Measurements from ENCODE around the gene UGT1A7. TPM values are rescaled to one million over a fixed set of nuclear protein-coding genes. Genes with fewer than 3 reads are reported as not detected.

UGT1A7 gene
- polyA plus RNA-seq, 1 donor = not detected

- DNase-seq = no peak
Measured at GRCh38 chr2:233764761-233765160, 83.1 kb downstream of the UGT1A7 start.

- DNase-seq = no peak
Measured at GRCh38 chr2:233766416-233766815, 84.7 kb downstream of the UGT1A7 start.

GRCh38 chr2:233768076-233768475 is 86.4 kb downstream of the UGT1A7 start:
- DNase-seq = no peak

GRCh38 chr2:233769260-233769659 is 87.6 kb downstream of the UGT1A7 start:
- DNase-seq = no peak

GRCh38 chr2:233772153-233772552 is 90.5 kb downstream of the UGT1A7 start:
- no peak for DNase-seq

- DNase-seq = no peak
Measured at GRCh38 chr2:233772583-233772982, 90.9 kb downstream of the UGT1A7 start.

GRCh38 chr2:233773854-233774253 is 92.2 kb downstream of the UGT1A7 start:
- DNase-seq = no peak

GRCh38 chr2:233775414-233775813 is 93.7 kb downstream of the UGT1A7 start:
- no peak for DNase-seq

GRCh38 chr2:233778030-233778429 is 96.3 kb downstream of the UGT1A7 start, which contains the start of gene MROH2A:
Gene MROH2A (plus strand): TSS chr2:233778330. CDS start chr2:233779359, 1,029 bp downstream.
- no peak for DNase-seq

GRCh38 chr2:233779722-233780121 is 98.0 kb downstream of the UGT1A7 start:
- DNase-seq = no peak

- no peak for DNase-seq
Measured at GRCh38 chr2:233780771-233781170, 99.1 kb downstream of the UGT1A7 start.

- DNase-seq = no peak
Measured at GRCh38 chr2:233789554-233789953, 107.9 kb downstream of the UGT1A7 start.

GRCh38 chr2:233791151-233791882 is 109.6 kb downstream of the UGT1A7 start:
- no peak for DNase-seq

- DNase-seq = no peak
Measured at GRCh38 chr2:233791883-233792329, 110.2 kb downstream of the UGT1A7 start.

- no peak for DNase-seq
Measured at GRCh38 chr2:233792720-233793119, 111.0 kb downstream of the UGT1A7 start.

GRCh38 chr2:233793465-233794127 is 111.9 kb downstream of the UGT1A7 start:
- DNase-seq = no peak

GRCh38 chr2:233794128-233794658 is 112.5 kb downstream of the UGT1A7 start:
- no peak for DNase-seq

- no peak for DNase-seq
Measured at GRCh38 chr2:233795735-233796171, 114.1 kb downstream of the UGT1A7 start.

- no peak for DNase-seq
Measured at GRCh38 chr2:233796254-233796653, 114.6 kb downstream of the UGT1A7 start.

GRCh38 chr2:233798335-233799086 is 116.8 kb downstream of the UGT1A7 start:
- no peak for DNase-seq

GRCh38 chr2:233799087-233799665 is 117.5 kb downstream of the UGT1A7 start:
- DNase-seq = no peak

GRCh38 chr2:233799716-233800115 is 118.0 kb downstream of the UGT1A7 start:
- no peak for DNase-seq

GRCh38 chr2:233800208-233800607 is 118.5 kb downstream of the UGT1A7 start:
- no peak for DNase-seq
